OCI-LY7 (cell line): ENCODE results near the gene RAB10.

Experiments
- CTCF ChIP-seq: fragments of 200-600 bp; sonication (generic); conservative IDR thresholded peaks from 2 replicates; pipeline ENCODE4 v1.5.1; 2014; ENCODE audit warnings: mild to moderate bottlenecking, antibody characterized with exemption, low read length, moderate library complexity, mixed read lengths
- EZH2phosphoT487 ChIP-seq: fragments of 200-600 bp; sonication (generic); IDR thresholded peaks from 2 replicates; pipeline ENCODE4 v1.6.1; 2018; ENCODE audit warnings: low read depth, borderline replicate concordance, mild to moderate bottlenecking, mixed run types, antibody characterized with exemption, low read length, moderate library complexity, mixed read lengths

DNA sequence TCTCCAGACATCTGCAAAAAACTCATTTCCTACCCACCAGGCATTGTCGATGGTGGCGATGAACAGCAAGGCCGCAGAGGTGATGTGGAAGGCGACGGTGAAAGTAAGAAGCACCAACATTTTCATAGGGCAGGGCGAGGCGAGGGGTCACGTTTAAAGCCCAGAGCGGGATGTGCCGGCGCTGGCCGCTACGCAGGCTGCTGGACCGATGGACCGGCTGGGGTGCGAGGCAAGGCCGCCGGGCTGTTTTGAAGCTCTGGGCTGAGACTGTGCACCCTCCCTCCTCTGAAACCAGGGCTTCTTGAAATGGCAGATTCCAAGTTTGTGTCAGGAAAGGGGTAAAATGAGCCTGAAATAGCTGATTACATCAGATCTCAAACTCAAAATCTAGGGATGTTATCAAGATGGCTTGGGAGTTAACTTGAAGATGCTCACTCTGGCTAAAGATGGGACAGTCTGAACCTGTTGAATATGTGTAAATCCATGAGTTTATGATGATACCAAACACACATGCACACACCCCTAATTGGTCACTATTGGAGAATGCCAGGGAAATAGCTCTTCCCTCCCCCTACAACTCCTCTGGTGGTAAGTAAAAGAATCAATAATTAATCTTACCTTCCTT is 107.4 kb downstream of the RAB10 start:
- TF ChIP-seq CTCF (no peak), EZH2phosphoT487 (no peak)
